ENCODE results near the gene IGFL4.

DNA sequence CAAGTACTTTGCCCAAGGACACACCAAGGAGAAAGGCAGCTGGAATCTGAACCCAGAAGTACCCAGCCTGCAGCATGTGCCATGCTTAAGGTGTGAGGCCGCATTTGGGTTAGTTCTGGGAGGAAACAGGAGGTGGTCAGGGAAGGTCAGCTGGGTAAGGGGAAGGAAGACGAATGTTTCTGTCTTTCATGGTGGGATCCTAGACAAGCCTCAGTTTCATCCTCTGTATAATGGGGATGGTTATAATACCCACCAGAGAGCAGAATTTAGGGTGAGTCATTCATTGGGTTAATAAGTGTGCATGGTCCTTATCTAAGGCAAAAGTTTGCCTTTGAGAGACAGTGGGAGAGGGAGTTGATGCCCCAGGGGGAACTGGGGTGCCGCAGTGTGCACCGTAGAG lies 42.0 kb downstream of the IGFL4 start:
- TF ChIP-seq, protein P1, sequence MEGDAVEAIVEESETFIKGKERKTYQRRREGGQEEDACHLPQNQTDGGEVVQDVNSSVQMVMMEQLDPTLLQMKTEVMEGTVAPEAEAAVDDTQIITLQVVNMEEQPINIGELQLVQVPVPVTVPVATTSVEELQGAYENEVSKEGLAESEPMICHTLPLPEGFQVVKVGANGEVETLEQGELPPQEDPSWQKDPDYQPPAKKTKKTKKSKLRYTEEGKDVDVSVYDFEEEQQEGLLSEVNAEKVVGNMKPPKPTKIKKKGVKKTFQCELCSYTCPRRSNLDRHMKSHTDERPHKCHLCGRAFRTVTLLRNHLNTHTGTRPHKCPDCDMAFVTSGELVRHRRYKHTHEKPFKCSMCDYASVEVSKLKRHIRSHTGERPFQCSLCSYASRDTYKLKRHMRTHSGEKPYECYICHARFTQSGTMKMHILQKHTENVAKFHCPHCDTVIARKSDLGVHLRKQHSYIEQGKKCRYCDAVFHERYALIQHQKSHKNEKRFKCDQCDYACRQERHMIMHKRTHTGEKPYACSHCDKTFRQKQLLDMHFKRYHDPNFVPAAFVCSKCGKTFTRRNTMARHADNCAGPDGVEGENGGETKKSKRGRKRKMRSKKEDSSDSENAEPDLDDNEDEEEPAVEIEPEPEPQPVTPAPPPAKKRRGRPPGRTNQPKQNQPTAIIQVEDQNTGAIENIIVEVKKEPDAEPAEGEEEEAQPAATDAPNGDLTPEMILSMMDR (conservative IDR thresholded peaks at IDR 0.05): no peak
- TF ChIP-seq ZFX (IDR thresholded peaks at IDR 0.05): no peak
